Neural progenitor cell (in vitro differentiated cells): Measurements from ENCODE around the gene NCK2. TPM values are rescaled to one million over a fixed set of nuclear protein-coding genes. Genes with fewer than 3 reads are reported as not detected.
"Not testable (repeated sequence)": the region's sequence is repeated elsewhere in the genome, so short reads cannot be mapped to it uniquely, and the experiment has no call there.

Source experiments
- DNase-seq: peaks from one replicate; pipeline ENCODE4 v3.0.0-alpha.2; 2016; ENCODE audit warnings: low spot score
- H2AFZ ChIP-seq: fragments of 200-600 bp; sonication (generic); replicated peaks from 2 replicates; pipeline ENCODE4 v1.6.1; 2016; ENCODE audit warnings: antibody characterized with exemption
- H3F3A ChIP-seq: fragments of 200-600 bp; sonication (generic); 2 replicates; pipeline ENCODE4 v1.6.1; 2016; ENCODE audit warnings: antibody characterized with exemption, low read depth
- H3K27ac ChIP-seq: fragments of 200-600 bp; sonication (generic); 2 replicates; pipeline ENCODE4 v1.5.1; 2016; ENCODE audit warnings: mild to moderate bottlenecking
- H3K27me3 ChIP-seq: fragments of 200-600 bp; sonication (generic); 2 replicates; pipeline ENCODE4 v1.6.1; 2016; ENCODE audit warnings: mild to moderate bottlenecking, moderate library complexity
- H3K36me3 ChIP-seq: fragments of 200-600 bp; sonication (generic); 2 replicates; pipeline ENCODE4 v1.5.1; 2016
- H3K4me1 ChIP-seq: fragments of 200-600 bp; sonication (generic); 2 replicates; pipeline ENCODE4 v1.6.1; 2016; ENCODE audit warnings: mixed run types
- H3K4me2 ChIP-seq: fragments of 200-600 bp; sonication (generic); 2 replicates; pipeline ENCODE4 v1.6.1; 2016
- H3K4me3 ChIP-seq: fragments of 200-600 bp; sonication (generic); 2 replicates; pipeline ENCODE4 v1.5.1; 2016
- H3K79me2 ChIP-seq: fragments of 200-600 bp; sonication (generic); 2 replicates; pipeline ENCODE4 v1.6.1; 2016; ENCODE audit warnings: low read depth
- H3K9ac ChIP-seq: fragments of 200-600 bp; sonication (generic); 2 replicates; pipeline ENCODE4 v1.6.1; 2016
- H3K9me3 ChIP-seq: fragments of 200-600 bp; sonication (generic); 2 replicates; pipeline ENCODE4 v1.5.1; 2016; ENCODE audit warnings: low read depth
- H4K20me1 ChIP-seq: fragments of 200-600 bp; sonication (generic); 2 replicates; pipeline ENCODE4 v1.6.1; 2016; ENCODE audit warnings: low read depth
- H3K27ac Mint-ChIP-seq: 3 replicates; pipeline ENCODE4 v1.8.0; 2021; ENCODE audit warnings: mixed read lengths
- H3K27me3 Mint-ChIP-seq: 2 replicates; pipeline ENCODE4 v1.8.0; 2022; ENCODE audit warnings: low read depth, mild to moderate bottlenecking, inconsistent platforms, moderate library complexity, mixed read lengths; ENCODE audit not compliant: insufficient read depth
- H3K36me3 Mint-ChIP-seq: 3 replicates; pipeline ENCODE4 v1.8.0; 2021; ENCODE audit warnings: mixed read lengths
- H3K4me1 Mint-ChIP-seq: 3 replicates; pipeline ENCODE4 v1.8.0; 2021; ENCODE audit warnings: mixed read lengths
- H3K4me3 Mint-ChIP-seq: 3 replicates; pipeline ENCODE4 v1.8.0; 2021; ENCODE audit warnings: mild to moderate bottlenecking, moderate library complexity, mixed read lengths
- H3K9me3 Mint-ChIP-seq: 3 replicates; pipeline ENCODE4 v1.8.0; 2020; ENCODE audit warnings: mixed read lengths
- CTCF ChIP-seq: fragments of 200-600 bp; sonication (generic); IDR thresholded peaks from 2 replicates; pipeline ENCODE4 v1.5.1; 2017; ENCODE audit warnings: antibody characterized with exemption, mild to moderate bottlenecking
- EZH2 ChIP-seq: fragments of 200-600 bp; sonication (generic); IDR thresholded peaks from 2 replicates; pipeline ENCODE4 v1.6.1; 2017; ENCODE audit warnings: antibody characterized with exemption, mild to moderate bottlenecking, moderate library complexity
- EZH2phosphoT487 ChIP-seq: fragments of 200-600 bp; sonication (generic); IDR thresholded peaks from 2 replicates; pipeline ENCODE4 v1.6.1; 2017; ENCODE audit warnings: antibody characterized with exemption
- total RNA-seq: library from RNA; depleted of rRNA; stranded (reverse); fragments of >200 nt; gene quantifications from 2 replicates; pipeline ENCODE4 v1.2.3, GENCODE V29; 2015; ENCODE audit warnings: low replicate concordance

The NCK2 gene
- total RNA-seq, 1 donor from 2014 or later, result 26.2 TPM

DNA sequence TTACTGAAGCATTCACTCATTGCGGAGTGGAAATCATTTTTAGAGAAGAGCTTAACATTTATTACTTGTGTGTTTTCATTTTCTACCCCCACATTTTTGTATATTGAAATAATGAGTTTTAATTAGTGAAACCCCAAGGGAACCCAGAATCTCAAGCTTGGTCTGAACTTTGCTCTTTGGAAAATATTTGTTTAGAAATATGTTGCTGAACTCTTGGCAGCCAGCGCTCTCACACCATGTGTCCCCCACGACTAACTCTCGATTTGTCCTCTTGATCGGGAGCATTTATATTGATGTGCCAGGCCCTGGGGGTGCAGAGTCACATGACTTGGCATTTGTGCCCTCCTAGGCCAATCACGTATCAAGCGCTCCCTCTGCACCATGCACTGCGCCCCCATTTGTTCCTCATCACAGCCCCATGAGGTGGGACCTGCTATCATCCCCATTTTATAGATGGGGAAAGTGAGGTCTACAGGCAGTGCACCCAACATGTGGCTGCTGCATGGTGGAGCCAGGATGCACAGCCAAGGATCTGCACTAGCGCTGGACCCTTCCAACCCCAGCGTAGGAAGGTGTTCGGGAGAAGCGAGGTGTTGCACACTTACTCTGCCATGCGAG is 149.7 kb downstream of the NCK2 start:
- H3K27me3 Mint-ChIP-seq, result peaks cover 4% of the 10 kb centered on the region
- Histone ChIP-seq H3K9me3 (peaks cover 9% of the 10 kb centered on the region), H2AFZ (no peak overlapping the region), H3K9ac (no peak overlapping the region), H3K36me3 (peaks cover 4% of the 10 kb centered on the region), H4K20me1 (peaks cover 16% of the 10 kb centered on the region), H3F3A (peaks cover 11% of the 10 kb centered on the region), H3K27ac (no peak overlapping the region), H3K27me3 (no peaks in the 10 kb centered on the region), H3K79me2 (peaks cover 29% of the 10 kb centered on the region), H3K4me1 (peaks cover 13% of the 10 kb centered on the region), H3K4me2 (no peak overlapping the region), H3K4me3 (no peak overlapping the region)
- peaks cover 55% of the 10 kb centered on the region for H3K36me3 Mint-ChIP-seq
- no peak for TF ChIP-seq CTCF
- TF ChIP-seq EZH2phosphoT487, result no peak
- TF ChIP-seq EZH2, result no peak
- H3K27ac Mint-ChIP-seq, result no peak overlapping the region
- no peak for DNase-seq
- peaks cover 27% of the 10 kb centered on the region for H3K9me3 Mint-ChIP-seq
- H3K4me3 Mint-ChIP-seq, result no peak overlapping the region
- peaks cover 16% of the 10 kb centered on the region for H3K4me1 Mint-ChIP-seq

DNA sequence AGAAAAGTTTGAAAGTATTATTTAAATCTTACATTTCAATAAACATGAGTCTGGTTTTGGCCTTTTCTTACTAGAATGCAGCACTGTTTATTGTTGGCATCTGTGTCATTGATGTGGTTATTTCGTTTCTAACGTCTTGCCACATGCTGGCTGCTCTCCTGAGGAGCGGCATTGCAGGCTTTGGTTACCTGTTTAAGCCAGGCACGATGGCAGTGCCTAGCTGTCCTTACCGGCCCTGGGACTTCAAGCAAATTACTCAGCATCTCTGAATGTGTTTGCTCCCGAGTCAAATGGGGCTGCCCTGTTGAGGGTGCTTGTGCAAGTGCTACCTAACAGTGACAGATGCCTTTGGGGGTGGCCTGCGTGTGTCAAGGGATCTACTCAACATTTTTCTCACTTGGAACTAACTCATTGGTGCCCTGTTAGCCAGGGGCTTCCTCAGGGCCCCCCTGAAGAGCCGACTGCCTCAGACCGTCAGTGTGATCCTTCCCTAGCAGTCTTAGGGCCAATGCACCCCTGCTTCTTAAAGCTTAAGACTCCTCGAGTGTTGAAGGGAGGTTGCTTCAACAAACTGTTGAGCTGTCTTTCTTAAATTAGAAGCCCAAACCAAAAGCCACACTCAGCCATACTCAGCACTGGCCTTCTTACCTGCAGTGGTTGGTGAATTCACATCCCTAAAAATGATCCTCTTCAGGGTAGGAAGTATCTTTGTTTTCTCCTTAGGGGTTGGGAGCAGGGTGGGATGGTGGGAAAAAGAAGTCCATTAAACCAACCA is 151.5 kb downstream of the NCK2 start:
- Mint-ChIP-seq H3K4me3 (no peak overlapping the region), H3K4me1 (peaks cover 1% of the 10 kb centered on the region), H3K27me3 (peaks cover 4% of the 10 kb centered on the region), H3K9me3 (peaks cover 37% of the 10 kb centered on the region), H3K27ac (no peak overlapping the region), H3K36me3 (peaks cover 53% of the 10 kb centered on the region)
- Histone ChIP-seq H4K20me1 (peaks cover under 1% of the 10 kb centered on the region), H3K36me3 (peaks cover 4% of the 10 kb centered on the region), H3F3A (peaks cover 3% of the 10 kb centered on the region), H3K27ac (no peak overlapping the region), H3K9ac (no peak overlapping the region), H3K4me1 (peaks cover under 1% of the 10 kb centered on the region), H3K9me3 (peaks cover 9% of the 10 kb centered on the region), H3K27me3 (no peaks in the 10 kb centered on the region), H2AFZ (no peak overlapping the region), H3K79me2 (peaks cover 12% of the 10 kb centered on the region), H3K4me2 (no peak overlapping the region), H3K4me3 (no peak overlapping the region)
- TF ChIP-seq EZH2phosphoT487, result no peak
- no peak for TF ChIP-seq CTCF
- TF ChIP-seq EZH2, result no peak
- no peak for DNase-seq

DNA sequence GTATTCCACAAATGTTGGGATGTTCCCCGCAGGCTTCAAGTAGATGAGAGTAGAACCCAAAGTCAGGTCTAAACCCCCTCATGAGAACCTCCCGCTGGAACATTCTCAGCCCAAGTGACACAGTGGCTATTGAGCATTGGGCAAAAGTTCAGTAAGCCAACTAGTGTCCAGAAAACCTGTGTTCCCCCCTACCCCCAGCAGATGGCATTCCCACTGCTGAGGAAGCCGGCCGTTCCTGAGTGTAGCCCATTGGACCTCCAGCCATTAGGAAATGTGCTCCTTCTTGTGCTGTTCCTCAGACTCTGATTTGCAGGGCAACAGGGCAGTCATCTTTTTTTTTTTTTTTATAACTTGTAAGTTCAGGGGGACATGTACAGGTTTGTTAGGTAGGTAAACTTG is 152.1 kb downstream of the NCK2 start:
- H3F3A ChIP-seq, result peaks cover 3% of the 10 kb centered on the region
- no peak overlapping the region for H3K27ac Mint-ChIP-seq
- H3K4me1 Mint-ChIP-seq, result no peaks in the 10 kb centered on the region
- no peaks in the 10 kb centered on the region for H4K20me1 ChIP-seq
- peaks cover 4% of the 10 kb centered on the region for H3K27me3 Mint-ChIP-seq
- peaks cover 41% of the 10 kb centered on the region for H3K9me3 Mint-ChIP-seq
- no peak overlapping the region for H3K27ac ChIP-seq
- DNase-seq, result peak; percentile 15
- H3K36me3 Mint-ChIP-seq, result peaks cover 56% of the 10 kb centered on the region
- H2AFZ ChIP-seq, result no peak overlapping the region
- H3K79me2 ChIP-seq, result peaks cover 6% of the 10 kb centered on the region
- no peak overlapping the region for H3K4me3 Mint-ChIP-seq
- peaks cover 4% of the 10 kb centered on the region for H3K36me3 ChIP-seq
- no peak overlapping the region for H3K4me3 ChIP-seq
- peaks cover 9% of the 10 kb centered on the region for H3K9me3 ChIP-seq
- no peaks in the 10 kb centered on the region for H3K4me1 ChIP-seq
- peak; percentile 21 for TF ChIP-seq CTCF
- no peak for TF ChIP-seq EZH2
- no peak for TF ChIP-seq EZH2phosphoT487
- H3K27me3 ChIP-seq, result no peaks in the 10 kb centered on the region
- no peak overlapping the region for H3K9ac ChIP-seq
- H3K4me2 ChIP-seq, result no peak overlapping the region

DNA sequence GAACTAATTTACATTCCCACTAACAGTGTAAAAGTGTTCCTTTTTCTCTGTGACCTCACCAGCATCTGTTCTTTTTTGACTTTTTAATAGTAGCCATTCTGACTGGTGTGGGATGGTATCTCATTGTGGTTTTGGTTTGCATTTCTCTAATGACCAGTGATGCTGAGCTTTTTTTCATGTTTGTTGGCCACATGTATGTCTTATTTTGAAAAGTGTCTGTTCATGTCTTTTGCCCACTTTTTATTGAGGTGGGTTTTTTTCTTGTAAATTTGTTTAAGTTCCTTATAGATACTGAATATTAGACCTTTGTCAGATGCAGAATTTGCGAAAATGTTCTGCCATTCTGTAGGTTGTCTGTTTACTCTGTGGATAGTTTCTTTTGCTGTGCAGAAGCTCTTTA is 153.0 kb downstream of the NCK2 start:
- H3K9me3 ChIP-seq, H4K20me1 ChIP-seq, H3K4me2 ChIP-seq, H3K27ac Mint-ChIP-seq, H3K27me3 ChIP-seq, H3K36me3 ChIP-seq, H3K4me1 Mint-ChIP-seq, H3F3A ChIP-seq, H3K4me3 Mint-ChIP-seq, H3K27me3 Mint-ChIP-seq, H3K79me2 ChIP-seq, H3K27ac ChIP-seq, H3K4me1 ChIP-seq, H3K9ac ChIP-seq, H3K4me3 ChIP-seq, H2AFZ ChIP-seq, DNase-seq: not testable (repeated sequence)
- Mint-ChIP-seq H3K9me3 (peaks cover 44% of the 10 kb centered on the region), H3K36me3 (peaks cover 56% of the 10 kb centered on the region)
